ENCODE results near the gene PLPP6.

Gene PLPP6

DNA sequence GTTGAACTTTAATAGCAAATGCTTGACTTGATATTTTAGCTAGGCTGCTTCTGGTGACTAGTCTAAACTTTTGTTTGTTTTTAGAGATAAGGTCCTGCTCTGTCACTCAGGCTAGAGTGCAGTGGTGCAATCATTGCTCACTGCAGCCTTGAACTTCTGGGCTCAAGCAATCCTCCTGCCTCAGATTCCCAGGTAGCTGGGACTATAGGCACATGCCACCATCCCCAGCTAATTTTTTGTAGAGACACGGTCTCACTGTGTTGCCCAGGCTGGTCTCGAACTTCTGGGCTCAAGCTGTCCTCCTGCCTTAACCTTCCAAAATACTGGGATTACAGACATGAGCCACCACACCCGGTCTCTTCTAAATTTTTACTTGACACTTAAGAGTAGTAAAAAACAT is 38.0 kb downstream of the PLPP6 start:
- DNase-seq (ENCODE audit: low read depth) = no peak

DNA sequence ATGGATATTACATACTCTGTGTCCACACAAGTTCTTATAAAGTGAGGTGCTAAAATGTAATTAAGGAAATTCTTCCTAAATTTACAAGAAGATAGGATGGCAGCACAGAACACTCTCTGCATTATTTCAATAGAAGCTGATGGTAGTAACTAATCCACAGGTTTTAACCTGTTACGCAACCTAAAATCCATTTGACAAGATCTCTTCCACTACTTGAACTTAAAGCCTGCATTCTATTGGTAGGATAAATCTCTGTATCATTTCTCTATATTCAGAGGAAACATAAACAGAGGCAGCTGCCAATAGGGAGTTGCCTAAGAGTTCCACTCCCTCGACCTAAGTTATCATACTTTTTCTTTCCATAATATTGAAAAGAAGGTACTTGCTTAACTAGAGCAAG is 38.8 kb downstream of the PLPP6 start:
- DNase-seq (ENCODE audit: low read depth) = no peak

DNA sequence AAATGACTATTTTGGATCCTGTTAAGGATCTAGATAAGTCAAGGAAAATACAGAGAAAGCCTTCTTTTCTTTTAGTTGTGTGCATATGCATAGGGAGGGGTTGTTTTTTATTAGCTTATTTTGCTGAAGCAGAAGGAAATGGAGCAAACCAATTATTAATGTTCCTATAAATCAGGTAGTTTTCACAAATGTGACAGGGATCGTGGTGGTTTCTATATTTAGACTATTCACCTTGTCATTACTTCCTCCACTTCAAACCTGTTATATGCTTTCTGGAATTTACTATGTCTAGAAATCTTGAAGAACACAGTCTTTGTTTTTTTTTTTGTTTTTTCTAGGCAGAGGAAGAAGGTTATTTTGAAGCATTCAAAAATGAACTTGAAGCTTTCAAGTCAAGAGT is 39.4 kb downstream of the PLPP6 start:
- no peak for DNase-seq (ENCODE audit: low read depth)

DNA sequence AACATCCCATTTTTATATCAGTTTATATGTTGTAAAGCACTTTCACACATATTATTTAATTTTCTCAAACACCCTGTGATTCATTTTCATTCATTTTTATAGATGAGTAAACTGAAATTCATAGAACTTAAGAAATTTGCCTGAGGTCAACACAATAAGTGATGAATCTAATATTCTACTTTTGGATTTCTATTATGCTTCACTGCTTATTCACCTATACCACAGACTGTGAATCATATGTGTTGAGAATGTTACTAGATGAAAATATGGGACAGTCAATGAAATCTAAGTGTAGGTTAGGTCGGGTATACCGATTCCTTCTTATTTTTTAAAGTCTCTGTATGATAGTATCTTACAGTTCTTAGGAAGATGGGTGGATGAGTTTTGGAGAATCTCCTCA is 42.0 kb downstream of the PLPP6 start:
- DNase-seq (ENCODE audit: low read depth) = no peak

DNA sequence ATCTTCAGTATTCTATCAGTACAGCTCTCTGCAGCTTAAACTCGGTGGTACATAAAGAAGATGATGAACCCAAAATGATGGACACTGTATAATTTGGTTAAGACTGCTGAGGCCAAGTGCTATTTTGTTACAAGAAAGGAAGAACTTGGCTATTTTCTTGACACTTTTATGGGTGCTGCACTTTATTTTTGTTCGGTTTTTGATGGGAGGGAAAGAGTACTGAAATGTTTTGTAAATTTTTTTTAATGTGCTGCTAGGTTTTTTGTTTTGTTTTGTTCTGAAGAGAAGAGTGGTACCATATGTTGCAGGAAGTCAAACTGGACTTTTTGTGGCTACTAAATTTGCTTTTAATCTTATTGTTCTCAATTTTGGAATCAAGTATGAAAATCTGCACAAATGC is 43.9 kb downstream of the PLPP6 start:
- no peak for DNase-seq (ENCODE audit: low read depth)

DNA sequence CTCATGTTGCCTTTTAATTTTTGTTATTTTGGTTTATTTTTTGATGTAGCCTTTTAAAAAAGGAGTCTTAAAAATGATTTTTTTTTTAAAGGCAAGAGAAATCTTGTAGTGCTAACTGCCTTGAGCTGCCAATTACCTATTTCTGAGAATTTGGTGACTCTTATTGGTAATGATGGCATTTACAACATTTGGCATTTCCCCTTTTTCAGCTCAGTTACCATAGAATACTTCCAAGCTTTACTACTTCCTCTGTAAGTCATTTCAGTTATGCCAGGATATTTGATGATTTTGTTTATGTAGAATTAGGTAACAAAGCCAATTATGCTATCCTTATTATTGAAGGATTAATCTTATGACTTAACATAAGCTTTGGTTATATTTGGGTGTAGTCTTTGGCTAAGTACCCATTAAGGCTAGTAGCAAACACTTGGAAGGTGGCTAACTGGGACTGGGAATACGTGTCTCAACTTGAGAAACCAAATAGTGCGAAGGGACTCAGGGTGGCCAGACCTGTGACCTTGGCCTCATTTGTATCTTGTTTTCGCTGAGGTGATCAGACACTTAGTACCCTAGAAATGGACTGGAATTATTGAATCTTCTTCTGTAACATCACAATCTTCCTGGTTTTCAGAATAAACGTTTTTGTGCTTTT is 45.0 kb downstream of the PLPP6 start:
- DNase-seq (ENCODE audit: low read depth) = no peak

DNA sequence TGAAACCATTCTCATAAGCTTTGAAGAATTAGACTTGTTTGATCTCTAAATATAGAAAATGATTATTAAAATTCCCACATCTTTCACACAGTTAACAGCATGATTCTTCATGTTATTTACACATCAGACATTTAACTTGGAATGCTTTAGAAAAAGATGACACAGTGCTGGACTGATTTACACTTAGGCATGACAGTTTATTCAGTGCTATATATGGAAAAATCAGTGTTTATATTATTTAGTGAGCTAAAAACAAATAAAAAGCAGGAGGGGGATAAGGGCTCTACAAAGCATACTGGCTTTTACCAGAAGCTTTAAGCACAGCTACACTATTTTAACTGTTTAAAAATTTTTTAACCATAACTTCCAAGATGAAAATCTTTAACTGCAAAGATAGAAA is 47.3 kb downstream of the PLPP6 start:
- no peak for DNase-seq (ENCODE audit: low read depth)

DNA sequence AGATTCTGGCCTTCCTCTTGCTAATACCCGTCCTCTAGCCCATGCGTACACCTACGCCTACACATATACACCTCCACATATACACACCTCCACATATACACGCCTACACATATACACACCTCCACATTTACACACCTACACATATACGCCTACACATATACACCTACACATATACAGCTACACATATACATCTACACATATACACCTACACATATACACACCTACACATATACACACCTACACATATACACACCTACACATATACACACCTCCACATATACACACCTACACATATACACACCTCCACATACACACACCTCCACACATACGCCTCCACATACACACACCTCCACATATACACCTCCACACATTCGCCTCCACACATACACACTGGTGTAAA is 51.8 kb downstream of the PLPP6 start:
- DNase-seq (ENCODE audit: low read depth) = no peak

DNA sequence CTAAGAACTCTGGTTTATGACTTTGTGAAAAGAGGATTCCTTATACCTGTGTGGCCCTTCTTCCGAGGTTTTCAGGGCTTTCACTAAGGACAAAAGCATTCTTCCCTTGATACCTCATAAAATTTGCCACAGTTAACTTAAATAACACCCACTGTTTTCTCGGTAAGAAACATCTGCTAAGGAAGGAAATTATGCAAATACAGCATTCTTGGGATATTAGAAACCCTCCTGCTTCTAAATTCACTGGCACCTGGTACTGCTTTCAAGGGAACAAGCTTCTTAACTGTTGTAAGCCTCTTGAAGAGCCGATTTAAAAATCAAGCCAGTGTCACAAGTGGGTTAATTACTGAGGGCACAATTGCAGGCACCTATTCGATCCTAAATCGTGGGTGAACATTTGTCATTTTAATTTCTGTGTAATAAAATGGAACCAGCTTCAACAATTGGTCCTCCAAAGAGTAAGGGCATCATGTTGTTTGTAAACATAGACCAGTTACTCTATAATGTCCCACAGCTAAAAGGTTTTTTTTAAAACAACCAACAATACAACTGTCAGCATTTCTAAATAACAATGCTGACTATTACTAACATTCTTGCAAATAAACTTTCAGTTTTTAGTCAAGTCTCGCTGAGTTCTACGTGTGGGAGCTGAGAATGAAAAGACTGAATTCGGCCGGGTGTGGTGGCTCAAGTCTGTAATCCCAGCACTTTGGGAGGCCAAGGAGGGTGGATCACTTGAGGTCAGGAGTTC is 52.3 kb downstream of the PLPP6 start:
- DNase-seq (ENCODE audit: low read depth) = no peak
